ENCODE measurements around the gene SLC6A1. TPM values are rescaled to one million over a fixed set of nuclear protein-coding genes. Genes with fewer than 3 reads are reported as not detected.

The SLC6A1 gene
- total and polyA plus RNA-seq, 11 donors, result 0.40 to 3.1 (median 1.2) TPM

- no peak overlapping the region for H3K27ac ChIP-seq
- TF ChIP-seq CTCF (IDR thresholded peaks at IDR 0.05) (no peak), POLR2A (IDR thresholded peaks at IDR 0.05) (no peak)
- H3K4me3 ChIP-seq, result no peak overlapping the region
- peaks cover 0 to 10% (median 0%) of the 10 kb centered on the region in 9 donors for H3K27me3 ChIP-seq
- H3K9me3 ChIP-seq, result no peaks in the 10 kb centered on the region
- ATAC-seq (no peak), DNase-seq (no peak)
- intact Hi-C loops (cut with DNase I), result no loop called here
- no peaks in the 10 kb centered on the region for H3K36me3 ChIP-seq
- H3K4me1 ChIP-seq, result no peaks in the 10 kb centered on the region
- WGBS, 4 donors, result 76 to 82% (median 78%) methylated on average over 5 of the region's 5 CpGs
These were observed 53.0 kb downstream of the SLC6A1 start for GRCh38 chr3:11045536-11045935.

- WGBS, 4 donors, result 91 to 96% (median 93%) methylated on average over 2 of the region's 2 CpGs
- Histone ChIP-seq H3K36me3 (no peaks in the 10 kb centered on the region), H3K27ac (no peak overlapping the region), H3K4me1 (no peaks in the 10 kb centered on the region), H3K4me3 (no peak overlapping the region), H3K27me3 (peaks cover 0 to 20% (median 2%) of the 10 kb centered on the region in 9 donors), H3K9me3 (no peaks in the 10 kb centered on the region)
- intact Hi-C loops (cut with DNase I), result no loop called here
- ATAC-seq (no peak), DNase-seq (no peak)
- TF ChIP-seq CTCF (IDR thresholded peaks at IDR 0.05), result no peak
- TF ChIP-seq POLR2A (IDR thresholded peaks at IDR 0.05), result no peak
These were observed 55.0 kb downstream of the SLC6A1 start for GRCh38 chr3:11047500-11047899.

GRCh38 chr3:11050666-11051323 lies 58.2 kb downstream of the SLC6A1 start:
- Histone ChIP-seq H3K4me1 (no peaks in the 10 kb centered on the region), H3K4me3 (no peak overlapping the region), H3K9me3 (no peaks in the 10 kb centered on the region), H3K27ac (no peak overlapping the region), H3K27me3 (peaks cover 0 to 41% (median 3%) of the 10 kb centered on the region in 9 donors), H3K36me3 (no peaks in the 10 kb centered on the region)
- intact Hi-C loops (cut with DNase I), result loop anchor here in 2 of 10 donors (10.0 kb wide), 2 partner anchors 154 to 296 kb away; no protein-coding TSS in a partner anchor
- WGBS, 4 donors, result 60 to 72% (median 68%) methylated on average over 11 of the region's 11 CpGs
- ATAC-seq (no peak), DNase-seq (no peak)
- TF ChIP-seq CTCF (IDR thresholded peaks at IDR 0.05) (no peak), POLR2A (IDR thresholded peaks at IDR 0.05) (no peak)

- Histone ChIP-seq H3K36me3 (no peaks in the 10 kb centered on the region), H3K4me1 (no peaks in the 10 kb centered on the region), H3K4me3 (no peak overlapping the region), H3K9me3 (no peaks in the 10 kb centered on the region), H3K27me3 (peaks cover 0 to 56% (median 9%) of the 10 kb centered on the region in 9 donors), H3K27ac (no peak overlapping the region)
- 81 to 85% (median 83%) methylated on average over 8 of the region's 8 CpGs for WGBS, 4 donors
- DNase-seq, result no peak
- ATAC-seq, result no peak
- TF ChIP-seq CTCF (IDR thresholded peaks at IDR 0.05) (no peak), POLR2A (IDR thresholded peaks at IDR 0.05) (no peak)
- intact Hi-C loops (cut with DNase I), result loop anchor here in 3 of 10 donors (2.0 to 10.0 kb wide), 3 partner anchors 151 to 299 kb away; no protein-coding TSS in a partner anchor
These were observed 61.5 kb downstream of the SLC6A1 start for GRCh38 chr3:11053926-11054503.

Data from heart left ventricle (tissue), 16 donors.